Left lobe of liver (tissue), 2 donors: ENCODE results near the gene ANTXR1. TPM values are rescaled to one million over a fixed set of nuclear protein-coding genes. Genes with fewer than 3 reads are reported as not detected.
A peak's percentile ranks its signal among the peaks of the same experiment; 100 is the strongest.
"Not testable (repeated sequence)": the region's sequence is repeated elsewhere in the genome, so short reads cannot be mapped to it uniquely, and the experiment has no call there.

Source experiments
- ATAC-seq: fragments of 200-7000 bp; cut with Tn5 transposase; one replicate; pipeline ENCODE4 v1.9.1; 2020; ENCODE audit warnings: mild to moderate bottlenecking, moderate library complexity
- DNase-seq: peaks from one replicate; pipeline ENCODE4 v3.0.0-alpha.2; 2020; ENCODE audit warnings: low spot score
- total RNA-seq: library from RNA; stranded (reverse); gene quantifications from one replicate; pipeline ENCODE4 v1.2.1, GENCODE V29; 2021
- donor health status: DM: no; HTN: no; CAD: no; lungs with moderate emphysema.
- donor health status: DM: no; HTN: yes; CAD: no.

ANTXR1 gene
- total RNA-seq, 1 donor from 2014 or later: 2.2 TPM

DNA sequence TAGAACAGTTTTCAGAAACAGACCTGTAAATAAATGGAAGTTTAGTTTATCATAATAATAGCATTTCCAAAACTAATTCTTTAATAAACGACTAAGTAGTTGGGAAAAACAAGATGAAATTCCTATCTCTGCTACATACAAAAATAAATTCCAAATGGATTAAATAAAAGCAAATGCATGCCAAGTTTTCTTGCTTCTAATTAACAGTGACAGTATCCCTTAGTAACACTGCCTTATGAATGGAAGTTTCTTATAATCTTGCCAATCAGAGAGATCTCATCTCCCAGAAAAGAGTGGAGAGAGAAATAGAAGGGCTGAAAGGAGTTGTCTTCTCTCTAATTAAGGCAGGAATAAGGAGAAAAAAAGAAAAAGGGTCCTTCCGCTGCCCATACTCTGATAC, 240.1 kb downstream of the ANTXR1 start:
- DNase-seq: no peak
- ATAC-seq: no peak

DNA sequence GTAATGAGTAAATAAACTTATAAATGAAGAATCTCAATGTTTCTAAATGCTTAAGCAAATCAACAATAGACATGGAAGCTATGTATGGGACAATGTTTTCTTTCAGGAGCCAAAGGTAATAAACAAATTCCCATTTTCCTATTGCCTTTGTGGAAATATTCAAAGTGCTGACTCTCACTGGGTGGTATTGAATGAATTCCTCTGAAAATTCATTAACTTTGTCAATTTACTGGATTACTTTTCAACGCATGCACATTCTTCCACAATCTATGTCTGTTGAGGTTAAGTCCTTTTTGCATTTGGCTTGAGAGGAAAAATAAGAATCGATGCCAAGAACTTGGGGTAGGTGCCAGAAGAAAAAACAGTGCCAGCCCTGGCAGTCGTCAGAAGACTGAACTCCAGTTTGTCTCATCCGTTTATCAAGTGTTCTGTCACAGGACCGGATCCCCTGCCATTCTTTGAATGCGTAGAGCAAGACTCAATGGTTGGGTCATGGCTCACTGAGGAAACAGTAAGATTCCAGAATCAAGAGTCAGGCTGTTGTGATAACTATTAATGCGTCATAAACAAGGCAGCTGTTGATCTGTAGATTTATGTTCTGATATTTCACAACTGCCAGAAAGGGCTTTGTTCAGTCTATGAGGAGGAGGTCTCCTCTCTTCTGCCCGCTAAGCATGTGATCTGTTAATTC, 240.8 kb downstream of the ANTXR1 start:
- no peak for ATAC-seq
- no peak for DNase-seq

DNA sequence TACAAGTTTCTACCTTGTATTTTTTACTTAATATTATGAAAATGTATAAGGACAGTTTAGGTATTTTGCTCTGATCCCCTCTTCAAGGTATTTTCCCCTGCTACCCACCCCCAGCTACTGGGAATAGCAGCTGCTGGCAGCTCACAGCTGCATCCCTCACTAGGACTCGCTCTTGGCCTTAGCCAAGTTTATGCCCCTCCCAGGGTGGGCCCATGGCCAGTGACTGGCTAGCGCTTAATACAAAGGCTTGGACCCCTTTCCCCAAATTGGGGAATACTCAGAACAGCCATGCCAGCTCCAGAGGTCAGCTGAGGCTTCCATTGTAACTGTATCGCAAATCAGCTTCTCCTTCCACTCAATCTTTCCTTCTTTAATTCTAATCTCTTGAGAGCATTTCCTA, 242.8 kb downstream of the ANTXR1 start:
- no peak for ATAC-seq
- no peak for DNase-seq

DNA sequence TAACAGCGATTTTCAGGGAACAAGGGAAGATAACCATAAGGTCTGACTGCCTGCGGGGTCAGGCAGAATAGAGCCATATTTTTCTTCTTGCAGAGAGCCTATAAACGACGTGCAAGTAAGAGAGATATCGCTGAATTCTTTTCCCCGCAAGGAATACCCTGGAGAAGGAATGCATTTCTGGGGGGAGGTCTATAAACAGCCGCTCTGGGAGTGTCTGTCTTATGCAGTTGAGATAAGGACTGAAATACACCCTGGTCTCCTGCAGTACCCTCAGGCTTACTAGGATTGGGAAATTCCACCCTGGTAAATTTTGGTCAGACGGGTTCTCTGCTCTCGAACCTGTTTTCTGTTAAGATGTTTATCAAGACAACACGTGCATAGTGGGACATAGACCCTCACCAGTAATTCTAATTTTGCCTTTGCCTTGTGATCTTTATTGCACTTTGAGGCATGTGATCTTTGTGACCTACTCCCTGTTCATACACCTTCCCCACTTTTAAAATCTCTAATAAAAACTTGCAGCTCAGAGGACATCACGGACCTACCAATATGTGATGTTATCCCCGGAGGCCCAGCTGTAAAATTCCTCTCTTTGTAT, 247.1 kb downstream of the ANTXR1 start:
- DNase-seq, ATAC-seq: not testable (repeated sequence)

DNA sequence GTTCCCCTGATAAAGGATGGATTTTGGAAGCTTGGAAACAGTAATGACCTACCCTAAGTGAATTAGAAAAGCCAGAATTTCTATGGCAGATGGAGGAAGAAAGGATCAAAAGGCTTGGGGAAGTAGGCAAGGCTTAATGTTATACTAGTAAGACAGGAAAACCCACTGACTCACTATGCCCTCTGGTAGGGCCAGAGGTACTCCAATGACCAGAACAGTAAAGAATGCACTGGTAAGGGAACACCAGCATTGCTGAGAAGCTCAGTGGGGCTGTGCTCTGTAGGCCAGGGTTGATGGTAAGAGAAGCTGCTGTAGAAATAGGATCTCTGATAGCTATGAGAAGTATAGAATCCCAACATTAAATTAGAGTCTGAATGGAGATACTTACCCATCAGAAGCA, 247.7 kb downstream of the ANTXR1 start:
- DNase-seq (no peak), ATAC-seq (no peak)

DNA sequence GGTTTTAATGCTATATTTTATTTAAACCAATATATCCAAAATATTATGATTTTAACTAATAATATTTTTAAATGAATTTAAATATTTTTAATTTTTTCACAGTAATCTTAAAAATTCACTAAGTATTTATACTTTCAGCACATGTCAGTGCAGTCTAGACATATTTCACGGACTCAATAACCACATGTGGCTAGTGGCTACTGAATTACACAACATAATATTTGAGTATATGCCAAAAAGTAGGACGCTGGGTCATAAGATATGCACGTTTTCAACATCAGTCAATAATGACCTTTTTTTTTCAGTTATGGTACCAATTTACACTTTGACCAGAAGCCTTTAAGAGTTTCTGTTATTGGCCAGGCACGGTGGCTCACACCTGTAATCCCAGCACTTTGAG, 256.4 kb downstream of the ANTXR1 start:
- DNase-seq: no peak
- no peak for ATAC-seq

DNA sequence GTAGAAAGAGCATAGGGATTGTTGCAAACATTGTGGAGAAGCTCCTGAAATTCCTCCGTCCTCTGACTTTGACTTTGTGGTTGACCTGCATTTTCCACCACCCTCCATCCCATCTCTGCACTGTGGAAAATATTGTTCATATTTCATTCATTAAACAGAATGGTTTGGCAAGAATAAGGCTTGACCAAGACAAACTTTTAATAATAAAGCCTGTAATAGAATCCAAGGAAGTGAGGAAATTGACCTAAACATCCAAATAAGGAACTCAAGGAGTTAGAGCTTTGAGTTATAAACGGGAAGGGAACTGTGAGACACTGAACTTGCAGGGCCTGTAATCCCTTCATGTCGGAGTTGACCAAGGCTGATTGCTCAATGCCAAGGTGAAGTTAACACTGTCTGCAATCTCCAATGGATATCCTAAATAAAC, 258.9 kb downstream of the ANTXR1 start:
- DNase-seq (no peak), ATAC-seq (peak; percentile 20)

DNA sequence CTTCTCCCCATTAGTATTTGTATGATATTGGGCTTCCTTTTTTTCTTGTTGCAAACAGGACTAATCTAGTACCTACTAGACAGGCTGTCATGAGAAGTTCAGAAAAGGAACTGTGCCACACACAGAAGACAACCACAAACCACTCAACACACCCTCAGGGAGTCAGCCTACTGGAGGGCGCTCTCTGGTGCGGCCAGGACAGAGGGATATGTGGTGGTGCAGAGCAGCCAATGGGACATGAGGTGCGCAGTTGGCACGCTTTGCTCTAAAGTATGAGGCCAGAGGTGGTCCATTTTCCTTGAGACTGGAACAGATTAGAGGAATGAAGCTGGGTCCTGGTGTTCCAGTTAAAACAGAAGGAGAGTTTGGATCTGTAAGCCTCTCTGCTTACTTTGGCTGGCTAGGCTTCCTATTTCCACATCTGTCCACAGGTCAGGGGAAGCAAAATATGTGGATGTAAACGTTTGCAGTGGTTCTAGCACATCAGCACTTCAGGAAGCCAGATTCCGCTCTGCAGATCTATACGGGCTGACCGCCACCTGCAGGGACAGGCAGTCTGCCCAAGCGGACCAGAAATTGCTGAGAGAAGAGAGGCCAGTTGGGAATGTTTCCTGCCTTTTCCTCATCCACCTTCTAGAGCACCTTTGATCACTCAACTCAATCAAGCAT, 260.0 kb downstream of the ANTXR1 start:
- peak; percentile 66 for DNase-seq
- peak; percentile 95 for ATAC-seq

DNA sequence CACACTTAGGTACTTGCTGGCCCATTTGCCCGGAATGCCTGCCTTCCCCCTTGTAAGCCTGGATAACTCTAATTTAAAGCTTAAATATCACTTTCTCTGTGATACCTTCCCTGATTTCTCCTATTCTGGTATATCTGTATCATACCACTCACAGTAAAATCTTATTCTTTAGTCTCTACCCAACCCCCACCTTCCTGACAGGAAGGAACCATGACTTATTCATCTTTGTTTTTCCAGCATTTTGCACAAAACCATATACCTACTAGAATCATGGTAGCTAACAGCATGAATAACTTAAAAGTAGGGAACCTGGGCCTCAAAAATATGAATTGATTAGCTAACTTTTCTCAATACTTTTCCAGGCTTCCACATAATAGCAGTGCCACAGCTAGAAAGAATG, 262.5 kb downstream of the ANTXR1 start:
- no peak for DNase-seq
- no peak for ATAC-seq

DNA sequence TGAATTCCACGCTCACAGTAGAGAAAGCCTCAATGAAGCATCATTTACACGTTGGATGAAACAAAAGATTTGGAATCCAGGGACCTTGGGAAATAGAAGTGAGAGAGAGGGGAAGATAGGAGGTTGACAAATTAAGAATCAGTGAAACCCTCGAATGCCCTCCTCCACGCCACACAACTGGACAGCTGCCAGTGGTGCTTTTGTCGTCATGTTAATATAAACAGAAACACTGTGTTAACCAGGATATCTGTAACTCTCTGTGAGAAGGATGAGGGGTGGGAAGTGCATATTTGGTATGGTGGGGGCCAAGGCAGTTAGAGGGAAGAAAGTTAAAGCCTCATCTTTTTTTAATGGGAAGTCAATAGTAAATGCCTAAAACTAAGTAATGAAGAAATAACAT, 265.4 kb downstream of the ANTXR1 start:
- DNase-seq: no peak

DNA sequence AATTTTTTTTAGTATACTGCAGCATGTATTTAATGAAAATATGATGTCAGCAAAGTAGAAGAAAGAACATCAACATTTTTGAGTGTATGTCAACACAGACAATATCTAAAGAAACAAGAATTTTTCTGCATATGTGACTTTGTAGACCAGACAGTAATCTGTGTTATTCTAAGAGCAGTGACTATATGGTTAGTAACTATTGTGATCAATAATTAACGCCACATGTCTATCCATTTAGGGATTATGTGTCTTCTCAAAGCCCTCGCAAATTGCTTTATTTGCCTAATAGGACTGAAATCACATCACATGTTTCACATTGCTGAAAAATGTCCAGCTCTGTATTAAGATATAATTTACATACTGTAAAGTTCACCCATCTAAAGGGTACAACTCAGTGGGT, 266.2 kb downstream of the ANTXR1 start:
- no peak for DNase-seq

More for the DNA sequence above, 265.4 kb downstream of the ANTXR1 start:
- no peak for ATAC-seq

DNA sequence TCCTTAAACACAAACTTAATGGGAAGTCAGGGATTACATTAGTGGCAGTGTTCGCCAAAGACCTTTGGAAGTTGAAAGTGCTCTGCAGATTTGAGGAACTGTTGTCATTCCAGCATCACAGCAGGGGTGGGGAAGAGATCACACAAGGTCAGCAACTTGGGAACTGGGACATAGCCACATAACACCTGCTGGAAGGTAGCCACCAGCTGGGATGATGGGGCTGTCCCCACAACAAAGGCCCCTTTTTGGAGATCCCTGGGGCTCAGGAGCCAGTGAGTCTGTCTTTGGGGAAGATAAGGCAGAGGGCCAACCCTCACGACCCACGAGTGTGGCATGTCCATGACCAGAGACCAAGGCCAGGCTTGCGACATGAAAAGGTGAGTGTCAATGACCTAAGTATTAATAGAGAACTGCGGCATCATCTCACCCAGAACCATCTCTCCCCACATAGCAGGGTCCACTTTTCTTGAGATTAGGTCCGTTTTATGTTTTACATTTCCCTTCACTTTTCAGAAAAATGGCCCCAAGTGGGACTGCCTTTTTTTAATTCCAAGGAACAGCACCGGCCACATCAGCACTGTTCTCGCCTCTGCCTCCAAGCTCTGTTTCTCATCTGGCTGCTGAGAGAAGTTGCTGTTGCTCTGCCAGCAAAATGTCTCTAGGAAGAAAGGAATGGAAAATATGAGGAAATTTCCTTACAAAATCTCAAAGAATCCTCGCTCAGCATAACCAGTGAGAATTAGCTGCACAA, 267.1 kb downstream of the ANTXR1 start:
- ATAC-seq: peak; percentile 39
- DNase-seq: no peak

More for the DNA sequence above, 266.2 kb downstream of the ANTXR1 start:
- no peak for ATAC-seq

DNA sequence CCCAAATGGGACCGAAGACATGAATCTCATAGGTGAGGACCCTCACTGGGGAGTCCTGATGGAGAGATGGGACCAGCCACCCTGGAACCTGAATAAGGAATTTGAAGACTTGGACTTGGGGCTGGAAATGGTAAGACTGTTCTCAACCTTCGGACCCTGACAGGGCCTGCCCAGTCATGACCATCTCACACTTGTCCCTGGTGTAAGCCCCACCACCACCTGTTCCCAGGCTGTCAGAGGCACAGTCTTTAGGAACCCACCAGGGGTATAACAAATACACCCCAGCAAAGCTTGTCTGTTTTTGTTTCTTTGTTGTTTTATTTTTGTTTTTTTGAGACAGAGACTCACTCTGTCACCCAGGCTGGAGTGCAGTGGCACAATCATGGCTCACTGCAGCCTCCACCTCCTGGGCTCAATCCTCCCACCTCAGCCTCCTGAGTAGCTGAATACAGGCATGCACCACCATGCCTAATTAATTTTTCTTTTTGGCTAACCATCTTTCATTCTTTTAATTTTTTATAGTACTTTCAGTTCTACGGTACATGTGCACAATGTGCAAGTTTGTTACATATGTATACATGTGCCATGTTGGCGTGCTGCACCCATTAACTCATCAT, 267.9 kb downstream of the ANTXR1 start:
- ATAC-seq (no peak), DNase-seq (no peak)

DNA sequence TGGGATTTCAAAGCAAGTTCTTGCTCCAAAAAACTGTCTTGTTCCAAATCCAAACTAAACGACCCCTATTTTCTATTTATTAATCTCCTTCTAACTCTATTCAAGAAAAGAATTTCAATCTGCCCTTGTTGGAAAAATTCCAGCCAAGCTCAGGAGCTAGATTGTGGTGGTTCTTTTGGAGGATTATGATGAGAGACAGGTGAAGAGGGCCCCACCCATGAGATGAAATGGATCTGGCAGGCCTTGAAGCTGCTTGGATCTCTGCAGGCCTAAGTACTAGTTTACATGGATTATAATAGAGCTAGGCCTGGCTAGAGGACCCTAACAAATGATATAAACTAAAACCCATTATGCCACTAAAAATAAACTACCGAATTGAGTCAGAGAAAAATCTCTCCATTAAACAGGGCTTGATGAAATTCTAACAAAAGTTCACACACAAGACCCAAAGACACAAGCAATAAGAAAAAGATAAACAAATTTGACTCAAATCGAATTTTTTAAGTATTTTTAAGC, 272.5 kb downstream of the ANTXR1 start:
- no peak for ATAC-seq
- no peak for DNase-seq

DNA sequence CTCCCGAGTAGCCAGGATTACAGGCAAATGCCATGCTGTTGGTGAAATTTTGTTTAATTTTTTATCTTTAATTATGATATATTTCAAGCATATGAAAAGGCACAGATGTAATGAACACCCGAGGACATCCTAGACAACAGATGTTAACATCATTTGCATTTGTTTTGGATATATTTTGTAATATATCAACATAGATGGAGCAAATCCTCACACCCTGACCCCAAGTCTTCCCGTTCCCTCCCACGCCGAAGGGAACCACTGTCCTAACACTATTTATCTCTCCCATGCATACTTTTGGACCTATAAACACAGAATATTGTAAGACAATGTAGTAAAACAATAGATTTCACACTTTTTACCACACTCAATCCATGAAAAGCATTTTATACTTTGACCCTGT, 274.6 kb downstream of the ANTXR1 start:
- ATAC-seq (no peak), DNase-seq (no peak)

DNA sequence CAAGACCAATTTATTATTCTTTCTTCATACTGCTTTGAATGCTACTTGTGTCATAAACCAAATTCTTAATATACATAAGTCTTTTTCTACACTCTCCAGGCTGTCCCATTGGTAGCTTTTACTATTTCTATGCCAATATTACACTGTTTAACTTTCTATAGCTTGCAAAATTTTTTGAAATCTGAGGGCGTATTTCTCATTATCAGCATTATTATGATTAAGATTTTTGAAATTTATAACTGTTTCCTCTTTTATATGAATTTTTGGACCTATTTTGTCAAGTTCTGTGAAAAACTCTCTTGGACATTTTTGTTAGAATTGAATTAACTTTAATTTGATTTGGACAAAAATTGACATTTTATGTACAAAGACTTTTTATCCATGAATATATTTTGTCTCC, 275.4 kb downstream of the ANTXR1 start:
- DNase-seq: no peak
- no peak for ATAC-seq

DNA sequence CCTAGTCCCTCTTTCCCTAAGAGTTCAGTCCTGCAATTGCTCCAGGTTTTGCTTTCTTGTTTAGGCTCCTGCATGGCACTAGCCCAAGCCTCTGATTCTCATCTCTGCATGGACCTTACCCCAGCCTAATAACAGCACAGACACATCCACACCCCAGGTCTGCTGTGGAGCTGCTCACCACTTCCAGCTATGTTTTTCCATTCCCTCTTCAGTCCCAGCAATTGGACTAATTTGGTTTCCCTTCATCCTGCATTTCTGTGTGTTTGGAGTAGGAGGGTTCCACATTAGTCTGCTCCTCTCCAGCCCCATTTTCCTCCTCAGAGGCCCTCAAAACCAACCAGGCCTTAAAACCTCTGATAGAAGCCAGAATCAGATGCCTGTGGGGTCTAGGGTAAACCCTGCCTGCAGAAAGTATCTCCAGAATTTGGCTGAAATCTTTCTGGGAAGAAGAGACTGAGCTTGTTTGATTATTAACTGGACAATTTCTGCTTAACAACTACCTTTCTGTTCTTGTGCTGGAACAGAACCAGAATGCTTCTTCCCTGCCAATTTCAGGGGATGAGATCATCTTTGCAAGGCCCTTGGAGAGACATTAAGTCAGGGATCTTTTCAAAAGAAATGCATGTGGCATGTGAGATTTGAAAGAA, 278.1 kb downstream of the ANTXR1 start:
- no peak for DNase-seq
- peak; percentile 89 for ATAC-seq

DNA sequence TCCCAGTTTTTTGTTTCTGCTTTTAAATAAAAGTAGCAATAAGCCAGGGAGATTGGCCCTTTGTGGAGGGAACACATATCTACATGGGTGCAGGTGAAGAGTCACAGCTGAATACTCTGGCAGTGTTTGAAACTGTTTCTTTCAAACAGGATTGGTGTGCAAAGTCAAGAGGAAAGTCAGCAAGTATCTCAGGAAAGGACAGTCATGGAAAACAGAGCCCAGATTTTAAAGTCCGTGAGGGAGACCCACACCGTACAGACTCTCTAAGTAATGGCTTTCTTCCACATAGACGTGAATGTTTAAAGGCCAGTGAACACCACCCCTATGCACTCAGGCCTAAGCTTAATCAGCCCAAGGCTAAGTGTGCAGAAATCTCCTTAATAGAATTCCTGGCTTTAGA, 278.7 kb downstream of the ANTXR1 start:
- no peak for ATAC-seq
- DNase-seq: no peak

DNA sequence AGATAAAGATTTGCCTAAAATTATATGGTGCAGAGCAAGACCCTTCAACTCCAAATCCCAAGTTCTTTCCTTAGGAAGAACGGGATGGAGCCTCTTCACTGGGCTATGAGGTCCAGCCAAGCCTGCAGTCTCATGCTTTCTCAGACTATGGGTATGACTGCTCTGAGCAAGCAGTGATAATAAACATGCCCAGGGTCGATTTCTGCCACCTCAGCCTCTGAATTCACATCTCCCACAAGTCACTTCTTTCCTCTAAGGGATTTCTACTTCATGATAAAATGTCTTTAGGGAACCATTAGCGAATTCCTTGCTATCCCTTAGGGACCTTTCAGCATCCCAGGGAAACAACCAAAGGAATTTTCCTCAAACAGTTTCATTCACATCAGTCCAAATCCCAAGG, 279.3 kb downstream of the ANTXR1 start:
- no peak for ATAC-seq
- no peak for DNase-seq

DNA sequence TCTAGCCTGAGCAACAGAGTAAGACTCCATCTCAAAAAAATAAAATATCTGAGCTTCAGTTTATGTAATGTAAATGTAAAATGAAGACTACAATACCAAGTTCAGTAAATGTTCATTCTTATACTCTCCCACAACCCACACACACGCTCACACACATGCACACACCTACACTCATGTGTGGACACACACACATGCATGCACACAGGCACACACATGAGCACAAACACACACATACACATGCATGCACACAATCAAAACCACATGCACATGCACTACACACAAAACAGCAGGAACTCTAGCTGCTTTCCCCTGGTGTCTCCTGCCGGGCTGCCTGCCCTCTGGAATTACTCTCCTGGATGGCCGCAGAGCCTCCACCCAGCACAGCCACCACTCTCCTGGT, 283.4 kb downstream of the ANTXR1 start:
- DNase-seq (no peak), ATAC-seq (no peak)
